K562 (cell line): ENCODE data around the gene SIRPB1. TPM values are rescaled to one million over a fixed set of nuclear protein-coding genes. Genes with fewer than 3 reads are reported as not detected.

Source experiments
- ATAC-seq: fragments of 200-7000 bp; cut with Tn5 transposase; 3 replicates; pipeline ENCODE4 v1.9.1; 2020; ENCODE audit warnings: moderate library complexity
- BruUV-seq: library from RNA; stranded (reverse); fragments of 400-500 nt; replicated peaks from 2 replicates; lab custom pipeline; 2021; lab: Mats Ljungman, UMichigan
- CTCF ChIA-PET: fragments of 300-600 bp; formaldehyde crosslinking; extraction: SDS; loops from one replicate; lab custom pipeline; 2021; ENCODE audit warnings: low intra/inter-chr PET ratio; lab: Yijun Ruan, JAX
- POLR2A ChIA-PET: fragments of 300-600, 350-650 bp; sonication (Branson Sonifier 250); formaldehyde crosslinking; extraction: SDS; loops from one replicate; lab custom pipeline; 2021; ENCODE audit warnings: antibody characterized with exemption, inconsistent platforms; lab: Yijun Ruan, JAX
- DNase-seq, 4 experiments: peaks; one replicate each; pipeline versions ENCODE4 v3.0.0 to v3.0.0-alpha.2; 2011 to 2018; ENCODE audit warnings: low spot score in 3 of 4, mixed read lengths in 3 of 4; ENCODE audit errors: extremely low read depth in 1 of 4
- FAIRE-seq: peaks from 2 replicates; lab custom pipeline; 2011; peaks lifted over from hg19 to GRCh38; lab: Jason Lieb, UNC
- H2AFZ ChIP-seq: 2 replicates; pipeline ENCODE4 v1.6.0; 2011; ENCODE audit warnings: low read depth, low read length, control low read depth, inconsistent platforms
- H3K27ac ChIP-seq: fragments of 200-600 bp; 3 replicates; pipeline ENCODE4 v1.8.0; 2011; ENCODE audit warnings: low read depth, mild to moderate bottlenecking, control low read depth, inconsistent platforms, low read length, moderate library complexity, mixed read lengths; ENCODE audit errors: extremely low read depth
- H3K27me3 ChIP-seq, 2 experiments: fragments of 300-600 bp in 1 of 2; 2 replicates in 1 of 2; 3 replicates in 1 of 2; pipeline versions ENCODE4 v1.6.0 to v1.8.0; 2011; ENCODE audit warnings: inconsistent platforms in 2 of 2, low read length in 2 of 2, mild to moderate bottlenecking in 1 of 2, mixed read lengths in 1 of 2, moderate library complexity in 1 of 2; ENCODE audit not compliant: control insufficient read depth in 2 of 2, insufficient read depth in 2 of 2
- H3K36me3 ChIP-seq: fragments of 300-600 bp; 3 replicates; pipeline ENCODE4 v1.8.0; 2011; ENCODE audit warnings: mild to moderate bottlenecking, low read length, inconsistent platforms; ENCODE audit not compliant: control insufficient read depth, insufficient read depth
- H3K4me1 ChIP-seq, 2 experiments: fragments of 200-600 bp in 1 of 2; replicated peaks in 1 of 2; 2 replicates in 1 of 2; 3 replicates in 1 of 2; pipeline versions ENCODE4 v1.5.1 to v1.8.0; 2011; ENCODE audit warnings: inconsistent platforms in 2 of 2, low read length in 2 of 2, mild to moderate bottlenecking in 1 of 2, mixed read lengths in 1 of 2, moderate library complexity in 1 of 2; ENCODE audit not compliant: control insufficient read depth in 2 of 2, insufficient read depth in 2 of 2
- H3K4me2 ChIP-seq: 2 replicates; pipeline ENCODE4 v1.6.1; 2011; ENCODE audit warnings: low read length, control low read depth, inconsistent platforms, mixed read lengths; ENCODE audit not compliant: insufficient read depth
- H3K4me3 ChIP-seq: fragments of 200-600 bp; sonication (generic), shearing (Covaris generic); 2 replicates; pipeline ENCODE4 v1.5.1; 2016; ENCODE audit warnings: control low read depth, inconsistent platforms
- H3K79me2 ChIP-seq: fragments of 200-600 bp; 3 replicates; pipeline ENCODE4 v1.8.0; 2011; ENCODE audit warnings: low read length, inconsistent platforms; ENCODE audit not compliant: control insufficient read depth, insufficient read depth
- H3K9ac ChIP-seq, 2 experiments: 2 replicates each; pipeline versions ENCODE4 v1.6.0 to v1.6.1; 2011; ENCODE audit warnings: low read depth in 2 of 2, low read length in 2 of 2, control low read depth in 1 of 2, inconsistent platforms in 1 of 2, mild to moderate bottlenecking in 1 of 2, mixed read lengths in 1 of 2; ENCODE audit not compliant: insufficient read depth in 1 of 2
- H3K9me1 ChIP-seq: one replicate; pipeline ENCODE4 v1.6.0; 2011; ENCODE audit warnings: inconsistent platforms, mild to moderate bottlenecking, low read length, moderate library complexity; ENCODE audit not compliant: control insufficient read depth, insufficient read depth
- H3K9me3 ChIP-seq: replicated peaks from 2 replicates; pipeline ENCODE4 v1.5.1; 2011; ENCODE audit warnings: low read depth, low read length, inconsistent platforms; ENCODE audit not compliant: control insufficient read depth, insufficient read depth
- H4K20me1 ChIP-seq: replicated peaks from 2 replicates; pipeline ENCODE4 v1.6.1; 2011; ENCODE audit warnings: low read length, inconsistent platforms, mixed read lengths; ENCODE audit not compliant: control insufficient read depth, insufficient read depth
- CHCHD3 ChIP-seq: fragments of 250-450 bp; sonication (Bioruptor Pico); IDR thresholded peaks from 2 replicates; pipeline ENCODE4 v2.1.2; 2022; ENCODE audit warnings: mild to moderate bottlenecking
- EP300 ChIP-seq: IDR thresholded peaks from 2 replicates; pipeline ENCODE4 v1.6.1; 2012; ENCODE audit warnings: low read length, improper control_type of control experiment
- HNRNPK ChIP-seq: fragments of 200-400 bp; formaldehyde crosslinking; IDR thresholded peaks from one replicate; pipeline ENCODE4 v1.6.1; 2018; ENCODE audit warnings: mild to moderate bottlenecking, low read depth, low read length; ENCODE audit not compliant: poor library complexity, severe bottlenecking
- MYNN ChIP-seq, 2 experiments: sonication (generic); formaldehyde crosslinking in 1 of 2; IDR thresholded peaks; 2 replicates each; pipeline versions ENCODE4 v1.5.0 to v1.6.1; 2016 to 2020; ENCODE audit warnings: antibody characterized with exemption in 1 of 2, missing genetic modification reagents in 1 of 2
- POLR2G ChIP-seq: fragments of 200-400 bp; formaldehyde crosslinking; IDR thresholded peaks from 2 replicates; pipeline ENCODE4 v1.6.1; 2017; ENCODE audit warnings: low read depth, mild to moderate bottlenecking, antibody characterized with exemption, low read length, moderate library complexity
- ZNF143 ChIP-seq: sonication (generic); formaldehyde crosslinking; IDR thresholded peaks from 2 replicates; pipeline ENCODE4 v1.9.0; 2022; ENCODE audit warnings: mild to moderate bottlenecking, missing genetic modification reagents
- ZNF41 ChIP-seq: fragments of 250-450 bp; sonication (Bioruptor Pico); conservative IDR thresholded peaks from 2 replicates; pipeline ENCODE4 v1.4.0; 2020; ENCODE audit warnings: mild to moderate bottlenecking
- ZNF695 ChIP-seq: fragments of 450-650 bp; formaldehyde crosslinking; IDR thresholded peaks from 2 replicates; pipeline ENCODE4 v1.4.0; 2020; ENCODE audit warnings: mild to moderate bottlenecking, moderate library complexity
- WGBS: fragments of 100-300 bp; shearing (Covaris generic); methylation state at CpG from one replicate; pipeline ENCODE4 v1.1.6; 2016; ENCODE audit warnings: low coverage, mixed read lengths; ENCODE audit not compliant: insufficient coverage; ENCODE audit errors: missing lambda C conversion rate; 5-methylcytosine and 5-hydroxymethylcytosine counted together
- in situ Hi-C: fragments of 300-500 bp; cut with MboI; formaldehyde crosslinking; loops from 4 replicates; pipeline ENCODE4 v1.15.0; 2018; ENCODE audit warnings: inconsistent platforms, mixed read lengths
- intact Hi-C: fragments of 100-400 bp; cut with micrococcal nuclease; formaldehyde crosslinking; loops from 2 replicates; pipeline ENCODE4 v1.14.2; 2022
- polyA plus RNA-seq, 8 experiments: library from polyadenylated mRNA; depleted of rRNA in 4 of 8; stranded (reverse) in 5 of 8; unstranded in 3 of 8; fragments of >200 nt; fragmentation: Nextera tagmentation in 2 of 8; fragmentation: Illumina TruSeq in 1 of 8; extraction: Ambion mirVana in 2 of 8; extraction: Trizol in 1 of 8; gene quantifications; 2 replicates each; pipeline versions ENCODE4 v1.2.1 to v1.2.3, GENCODE V29; 2011 to 2014; ENCODE audit warnings: inconsistent platforms in 1 of 8, missing spikeins in 1 of 8
- total RNA-seq, 7 experiments: library from RNA; depleted of rRNA in 6 of 7; stranded (reverse); fragments of >200 nt in 6 of 7; fragmentation: Illumina TruSeq in 2 of 7; extraction: Trizol in 2 of 7; gene quantifications; 2 replicates each; pipeline versions ENCODE4 v1.2.1 to v1.2.3, GENCODE V29; 2011 to 2021; ENCODE audit warnings: low replicate concordance in 1 of 7
- TF ChIP-seq, protein P1 (sequence below): fragments of 250-450 bp; sonication (Bioruptor Pico); IDR thresholded peaks from 2 replicates; pipeline ENCODE4 v1.8.0; 2022; ENCODE audit warnings: moderate library complexity, mild to moderate bottlenecking, inconsistent platforms
- TF ChIP-seq, protein P2 (sequence below): fragments of 250-450 bp; sonication (Bioruptor Pico); IDR thresholded peaks from 2 replicates; pipeline ENCODE4 v1.5.0; 2021

Gene SIRPB1
- total and polyA plus RNA-seq, 9 of the 15 experiments (the other 6 are each of a cell fraction or from before 2014, with no cell fraction given): not detected

- TF ChIP-seq, protein P1, sequence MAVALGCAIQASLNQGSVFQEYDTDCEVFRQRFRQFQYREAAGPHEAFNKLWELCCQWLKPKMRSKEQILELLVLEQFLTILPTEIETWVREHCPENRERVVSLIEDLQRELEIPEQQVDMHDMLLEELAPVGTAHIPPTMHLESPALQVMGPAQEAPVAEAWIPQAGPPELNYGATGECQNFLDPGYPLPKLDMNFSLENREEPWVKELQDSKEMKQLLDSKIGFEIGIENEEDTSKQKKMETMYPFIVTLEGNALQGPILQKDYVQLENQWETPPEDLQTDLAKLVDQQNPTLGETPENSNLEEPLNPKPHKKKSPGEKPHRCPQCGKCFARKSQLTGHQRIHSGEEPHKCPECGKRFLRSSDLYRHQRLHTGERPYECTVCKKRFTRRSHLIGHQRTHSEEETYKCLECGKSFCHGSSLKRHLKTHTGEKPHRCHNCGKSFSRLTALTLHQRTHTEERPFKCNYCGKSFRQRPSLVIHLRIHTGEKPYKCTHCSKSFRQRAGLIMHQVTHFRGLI: no peak
- TF ChIP-seq EP300 (no peak), CHCHD3 (no peak), ZNF143 (CRISPR knock-in tag) (no peak), ZNF41 (CRISPR knock-in tag) (no peak), ZNF695 (CRISPR knock-in tag) (no peak)
- TF ChIP-seq, all 486 proteins: peak for 0
These were observed 40.4 kb upstream of the SIRPB1 start (continued) for GRCh38 chr20:1660246-1660645.

GRCh38 chr20:1657556-1658334 is 37.9 kb upstream of the SIRPB1 start, which contains the start of gene SIRPG:
Gene SIRPG (minus strand): TSS chr20:1657779. CDS start chr20:1657714, 65 bp downstream.
- H3K4me3 ChIP-seq: no peak within 1 kb of the TSS
- H3K4me2 ChIP-seq: no peak within 1 kb of the TSS
- H3K27ac ChIP-seq: no peak within 1 kb of the TSS
- no TSS peak for BruUV-seq
- intact Hi-C loops (no loop called here), in situ Hi-C loops (no loop called here)
- H3K79me2 ChIP-seq: no peaks in the 10 kb centered on the region
- 1% methylated on average over 5 of the region's 5 CpGs for WGBS
- no peaks in the 10 kb centered on the region for H4K20me1 ChIP-seq
- POLR2A ChIA-PET: no interaction called here
- ATAC-seq (no peak), FAIRE-seq (no peak), DNase-seq (no peak)
- H3K27me3 ChIP-seq: no peaks in the 10 kb centered on the region; a peak in 1 of 5 replicates
- no peaks in the 10 kb centered on the region for H3K36me3 ChIP-seq
- CTCF ChIA-PET: no interaction called here
- no peak within 1 kb of the TSS for H2AFZ ChIP-seq
- H3K9me1 ChIP-seq: no peaks in the 10 kb centered on the region
- TF ChIP-seq POLR2G (no peak), HNRNPK (no peak), MYNN (IDR thresholded peaks at IDR 0.05) (no peak), MYNN (CRISPR knock-in tag; IDR thresholded peaks at IDR 0.05) (no peak)
- TF ChIP-seq, protein P2, sequence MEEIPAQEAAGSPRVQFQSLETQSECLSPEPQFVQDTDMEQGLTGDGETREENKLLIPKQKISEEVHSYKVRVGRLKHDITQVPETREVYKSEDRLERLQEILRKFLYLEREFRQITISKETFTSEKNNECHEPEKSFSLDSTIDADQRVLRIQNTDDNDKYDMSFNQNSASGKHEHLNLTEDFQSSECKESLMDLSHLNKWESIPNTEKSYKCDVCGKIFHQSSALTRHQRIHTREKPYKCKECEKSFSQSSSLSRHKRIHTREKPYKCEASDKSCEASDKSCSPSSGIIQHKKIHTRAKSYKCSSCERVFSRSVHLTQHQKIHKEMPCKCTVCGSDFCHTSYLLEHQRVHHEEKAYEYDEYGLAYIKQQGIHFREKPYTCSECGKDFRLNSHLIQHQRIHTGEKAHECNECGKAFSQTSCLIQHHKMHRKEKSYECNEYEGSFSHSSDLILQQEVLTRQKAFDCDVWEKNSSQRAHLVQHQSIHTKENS (CRISPR knock-in tag): no peak
- no peaks in the 10 kb centered on the region for H3K4me1 ChIP-seq
- no peak within 1 kb of the TSS for H3K9ac ChIP-seq
- H3K9me3 ChIP-seq: no peaks in the 10 kb centered on the region
